GM12892 (cell line): Measurements from ENCODE around the gene PSMB5.

ENCODE experiments used
- POLR2A ChIP-seq: IDR thresholded peaks from 2 replicates; pipeline ENCODE4 v1.6.1; 2011; ENCODE audit warnings: low read depth, low read length, control low read depth
- POLR2AphosphoS5 ChIP-seq: IDR thresholded peaks from 2 replicates; pipeline ENCODE4 v1.6.1; 2011; ENCODE audit warnings: low read depth, low read length, control low read depth
- TAF1 ChIP-seq: IDR thresholded peaks from 2 replicates; pipeline ENCODE4 v1.6.1; 2011; ENCODE audit warnings: low read depth, mild to moderate bottlenecking, control low read depth, low read length, borderline replicate concordance

DNA sequence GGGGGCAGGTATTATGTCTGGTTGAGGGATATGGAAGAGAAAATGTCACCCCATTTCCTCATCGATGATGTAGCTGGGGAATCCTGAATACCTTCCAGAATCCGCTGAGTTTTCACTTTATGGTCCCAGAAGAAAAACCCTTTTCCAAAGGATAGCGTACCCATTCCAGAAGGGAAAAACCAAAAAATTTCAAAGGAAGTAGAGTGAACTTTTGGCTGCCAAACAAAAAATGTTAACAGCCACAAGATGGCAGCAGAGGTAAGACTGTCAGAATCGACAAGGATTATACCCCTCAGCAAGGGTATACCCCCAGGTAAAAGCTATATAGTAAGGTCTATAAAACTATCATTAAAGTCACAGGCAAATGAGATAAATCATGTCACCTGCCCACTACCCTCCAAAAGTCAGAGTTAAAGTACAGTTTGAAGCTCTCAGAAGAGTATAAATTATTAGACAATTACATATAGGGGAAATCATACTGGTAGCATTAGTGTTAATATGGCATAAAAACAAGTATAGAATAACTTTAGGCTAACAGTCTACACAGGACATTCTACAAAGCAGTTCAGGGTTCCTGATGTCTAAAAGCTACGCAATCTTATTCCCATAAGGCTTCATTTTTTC lies 42.2 kb upstream of the PSMB5 start:
- TF ChIP-seq POLR2AphosphoS5 (no peak), POLR2A (no peak), TAF1 (no peak)
